Erythroblast (primary cell): ENCODE measurements around the gene KDM7A.

Source experiments
- GATA1 ChIP-seq: IDR thresholded peaks from 2 replicates; pipeline ENCODE4 v1.6.1; 2011; ENCODE audit warnings: low read depth, mild to moderate bottlenecking, control low read depth, low read length, moderate library complexity
- POLR2A ChIP-seq: IDR thresholded peaks from 2 replicates; pipeline ENCODE4 v1.6.1; 2011; ENCODE audit warnings: mild to moderate bottlenecking, low read length

DNA sequence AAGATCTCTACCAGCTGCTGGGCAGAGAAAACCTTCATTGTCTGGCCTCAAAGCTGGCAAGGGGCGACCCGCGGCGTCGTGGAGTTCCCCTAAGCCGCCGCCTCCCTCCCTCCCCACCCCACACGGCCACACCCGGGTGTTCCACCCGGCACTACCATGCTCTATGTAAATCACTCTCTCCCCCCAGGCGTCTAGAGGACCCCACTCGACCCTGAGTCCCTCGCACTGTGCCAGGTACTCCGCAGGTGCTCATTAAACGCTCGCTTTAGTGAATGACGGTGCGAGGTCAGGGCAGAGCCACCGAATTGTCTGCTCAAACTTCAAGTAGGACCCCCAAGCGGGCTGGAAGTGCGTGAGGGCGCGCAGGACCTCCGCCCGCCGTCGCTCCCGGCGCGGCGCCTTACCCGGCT, 114.7 kb downstream of the KDM7A start:
- no peak for TF ChIP-seq POLR2A
- TF ChIP-seq GATA1: no peak
